ENCODE data around the gene RPL22L1.
"Not testable (repeated sequence)": the region's sequence is repeated elsewhere in the genome, so short reads cannot be mapped to it uniquely, and the experiment has no call there.

The RPL22L1 gene

GRCh38 chr3:170899455-170899854 is 29.5 kb upstream of the RPL22L1 start:
- DNase-seq (ENCODE audit: low spot score in 2 of 2) (no peak), ATAC-seq (replicated peaks; ENCODE audit: extremely low read depth, poor library complexity, severe bottlenecking) (no peak)
- H3K9me3 Mint-ChIP-seq = no peaks in the 10 kb centered on the region
- H3K36me3 Mint-ChIP-seq (ENCODE audit: insufficient read depth) = peaks cover 3% of the 10 kb centered on the region
- no peak overlapping the region for H3K27ac Mint-ChIP-seq (ENCODE audit: low read depth)
- no peaks in the 10 kb centered on the region for H3K27me3 Mint-ChIP-seq
- peaks cover 5% of the 10 kb centered on the region for H3K4me1 Mint-ChIP-seq
- H3K4me3 Mint-ChIP-seq = no peak overlapping the region

DNA sequence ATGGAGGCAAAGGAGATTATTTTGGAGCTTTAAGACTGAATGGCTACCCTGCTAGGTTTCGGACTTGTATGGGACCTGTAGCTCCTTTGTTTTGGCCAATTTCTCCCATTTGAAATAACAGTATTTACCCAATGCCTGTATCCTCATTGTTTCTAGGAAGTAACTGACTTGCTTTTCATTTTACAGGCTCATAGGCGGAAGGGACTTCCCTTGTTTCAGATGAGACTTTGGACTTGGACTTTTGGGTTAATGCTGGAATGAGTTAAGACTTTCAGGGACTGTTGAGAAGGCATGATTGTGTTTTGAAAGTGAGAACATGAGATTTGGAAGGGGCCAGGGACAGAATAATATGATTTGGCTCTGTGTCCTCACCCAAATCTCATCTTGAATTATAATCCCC is 28.0 kb upstream of the RPL22L1 start:
- DNase-seq (ENCODE audit: low spot score in 2 of 2) = no peak
- Mint-ChIP-seq H3K9me3 (no peaks in the 10 kb centered on the region), H3K4me3 (no peak overlapping the region), H3K4me1 (peaks cover 5% of the 10 kb centered on the region), H3K36me3 (ENCODE audit: insufficient read depth) (peaks cover 7% of the 10 kb centered on the region), H3K27me3 (no peaks in the 10 kb centered on the region), H3K27ac (ENCODE audit: low read depth) (no peak overlapping the region)
- ATAC-seq (replicated peaks; ENCODE audit: extremely low read depth, poor library complexity, severe bottlenecking) = no peak

DNA sequence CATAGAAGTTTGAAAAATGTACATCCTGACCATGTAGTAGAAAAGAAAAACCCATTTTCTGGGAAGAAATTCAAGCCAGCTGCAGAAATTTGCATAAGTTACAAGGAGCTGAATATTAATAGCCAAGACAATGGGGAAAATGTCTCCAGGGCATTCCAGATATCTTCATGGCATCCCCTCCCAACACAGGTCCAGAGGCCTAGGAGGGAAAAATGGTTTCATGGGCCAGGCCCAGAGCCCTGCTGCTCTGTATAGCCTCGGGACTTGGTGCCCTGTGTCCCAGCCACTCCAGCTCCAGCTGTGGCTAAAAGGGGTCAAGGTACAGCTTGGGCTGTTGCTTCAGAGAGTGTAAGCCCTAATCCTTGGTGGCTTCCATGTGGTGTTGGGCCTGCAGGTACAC is 27.2 kb upstream of the RPL22L1 start:
- H3K27me3 Mint-ChIP-seq; DNase-seq (ENCODE audit: low spot score in 2 of 2); H3K36me3 Mint-ChIP-seq (ENCODE audit: insufficient read depth); H3K4me3 Mint-ChIP-seq; H3K4me1 Mint-ChIP-seq; H3K9me3 Mint-ChIP-seq; H3K27ac Mint-ChIP-seq (ENCODE audit: low read depth); ATAC-seq (replicated peaks; ENCODE audit: extremely low read depth, poor library complexity, severe bottlenecking): not testable (repeated sequence)

DNA sequence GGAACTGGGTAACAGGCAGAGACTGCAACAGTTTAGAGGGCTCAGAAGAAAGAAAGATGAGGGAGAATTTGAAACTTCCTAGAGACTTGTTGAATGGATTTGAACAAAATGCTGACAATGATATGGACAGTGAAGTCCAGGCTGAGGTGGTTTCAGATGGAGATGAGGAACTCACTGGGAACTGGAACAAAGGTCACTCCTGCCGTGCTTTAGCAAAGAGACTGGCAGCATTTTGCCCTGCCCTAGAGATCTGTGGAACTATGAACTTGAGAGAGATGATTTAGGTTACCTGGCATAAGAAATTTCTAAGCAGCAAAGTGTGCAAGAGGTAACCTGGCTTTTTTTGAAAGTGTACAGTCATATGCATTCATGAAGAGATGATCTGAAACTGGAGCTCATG is 26.8 kb upstream of the RPL22L1 start:
- Mint-ChIP-seq H3K27ac (ENCODE audit: low read depth) (no peak overlapping the region), H3K9me3 (no peaks in the 10 kb centered on the region), H3K4me3 (no peak overlapping the region), H3K36me3 (ENCODE audit: insufficient read depth) (peaks cover 7% of the 10 kb centered on the region), H3K27me3 (no peaks in the 10 kb centered on the region), H3K4me1 (peaks cover 5% of the 10 kb centered on the region)
- ATAC-seq (replicated peaks; ENCODE audit: extremely low read depth, poor library complexity, severe bottlenecking) (no peak), DNase-seq (ENCODE audit: low spot score in 2 of 2) (no peak)

DNA sequence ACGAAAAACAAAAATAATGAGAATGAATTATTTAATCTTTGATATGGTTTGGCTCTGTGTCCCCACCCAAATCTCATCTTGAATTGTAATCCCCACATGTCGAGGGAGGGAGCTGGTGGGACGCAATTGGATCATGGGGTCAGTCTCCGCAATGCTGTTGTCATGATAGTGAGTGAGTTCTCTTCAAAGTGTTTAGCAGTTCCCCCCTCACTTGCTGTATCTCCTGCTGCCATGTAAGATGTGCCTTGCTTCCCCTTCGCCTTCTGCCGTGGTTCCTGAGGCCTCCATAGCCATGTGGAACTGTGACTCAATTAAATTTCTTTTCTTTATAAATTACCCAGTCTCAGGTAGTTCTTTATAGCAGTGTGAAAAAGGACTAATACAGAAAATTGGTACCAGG is 26.3 kb upstream of the RPL22L1 start:
- not testable (repeated sequence) for H3K27me3 Mint-ChIP-seq; H3K9me3 Mint-ChIP-seq; H3K36me3 Mint-ChIP-seq (ENCODE audit: insufficient read depth)

GRCh38 chr3:170893895-170894294 is 23.9 kb upstream of the RPL22L1 start:
- ATAC-seq (replicated peaks; ENCODE audit: extremely low read depth, poor library complexity, severe bottlenecking) = no peak
- Mint-ChIP-seq H3K27me3 (no peaks in the 10 kb centered on the region), H3K9me3 (no peaks in the 10 kb centered on the region), H3K36me3 (ENCODE audit: insufficient read depth) (peaks cover 9% of the 10 kb centered on the region), H3K27ac (ENCODE audit: low read depth) (no peak overlapping the region), H3K4me3 (no peak overlapping the region), H3K4me1 (no peaks in the 10 kb centered on the region)
- no peak for DNase-seq (ENCODE audit: low spot score in 2 of 2)

More for the DNA sequence above, 26.3 kb upstream of the RPL22L1 start:
- not testable (repeated sequence) for ATAC-seq (replicated peaks; ENCODE audit: extremely low read depth, poor library complexity, severe bottlenecking); H3K4me3 Mint-ChIP-seq; H3K27ac Mint-ChIP-seq (ENCODE audit: low read depth); DNase-seq (ENCODE audit: low spot score in 2 of 2); H3K4me1 Mint-ChIP-seq

GRCh38 chr3:170889630-170890029 is 19.6 kb upstream of the RPL22L1 start:
- Mint-ChIP-seq H3K27me3 (no peaks in the 10 kb centered on the region), H3K4me1 (no peaks in the 10 kb centered on the region), H3K4me3 (no peak overlapping the region), H3K27ac (ENCODE audit: low read depth) (no peak overlapping the region), H3K36me3 (ENCODE audit: insufficient read depth) (peaks cover 9% of the 10 kb centered on the region), H3K9me3 (no peaks in the 10 kb centered on the region)
- no peak for DNase-seq (ENCODE audit: low spot score in 2 of 2)
- ATAC-seq (replicated peaks; ENCODE audit: extremely low read depth, poor library complexity, severe bottlenecking) = no peak

GRCh38 chr3:170889132-170889531 is 19.1 kb upstream of the RPL22L1 start:
- ATAC-seq (replicated peaks; ENCODE audit: extremely low read depth, poor library complexity, severe bottlenecking) = no peak
- Mint-ChIP-seq H3K27ac (ENCODE audit: low read depth) (no peak overlapping the region), H3K4me1 (no peaks in the 10 kb centered on the region), H3K36me3 (ENCODE audit: insufficient read depth) (peaks cover 9% of the 10 kb centered on the region), H3K27me3 (no peaks in the 10 kb centered on the region), H3K9me3 (no peaks in the 10 kb centered on the region), H3K4me3 (no peak overlapping the region)
- DNase-seq (ENCODE audit: low spot score in 2 of 2) = no peak

DNA sequence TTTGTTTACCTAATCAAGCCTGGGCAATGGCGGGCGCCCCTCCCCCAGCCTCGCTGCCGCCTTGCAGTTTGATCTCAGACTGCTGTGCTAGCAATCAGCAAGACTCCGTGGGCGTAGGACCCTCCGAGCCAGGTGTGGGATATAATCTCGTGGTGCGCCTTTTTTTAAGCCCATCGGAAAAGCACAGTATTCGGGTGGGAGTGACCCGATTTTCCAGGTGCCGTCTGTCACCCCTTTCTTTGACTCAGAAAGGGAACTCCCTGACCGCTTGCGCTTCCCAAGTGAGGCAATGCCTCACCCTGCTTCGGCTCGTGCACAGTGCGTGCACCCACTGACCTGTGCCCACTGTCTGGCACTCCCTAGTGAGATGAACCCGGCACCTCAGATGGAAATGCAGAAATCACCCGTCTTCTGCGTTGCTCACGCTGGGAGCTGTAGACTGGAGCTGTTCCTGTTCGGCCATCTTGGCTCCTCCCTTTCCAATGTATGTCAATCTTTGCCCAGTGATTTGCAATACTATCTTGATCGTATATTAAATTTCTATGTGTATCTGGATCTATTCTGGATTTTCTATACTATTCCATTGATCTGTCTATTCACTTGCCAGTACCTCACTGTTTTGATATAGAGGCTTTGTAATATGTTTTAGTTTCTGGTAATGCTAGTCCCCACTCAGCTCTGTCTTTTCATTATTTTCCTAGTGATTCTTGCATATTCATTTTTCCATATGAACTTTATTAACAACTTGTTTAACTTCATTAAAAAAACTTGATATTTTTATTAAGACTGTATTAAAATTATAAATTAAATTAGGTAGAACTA is 14.3 kb upstream of the RPL22L1 start:
- H3K36me3 Mint-ChIP-seq (ENCODE audit: insufficient read depth); H3K27ac Mint-ChIP-seq (ENCODE audit: low read depth); H3K27me3 Mint-ChIP-seq; H3K9me3 Mint-ChIP-seq; DNase-seq (ENCODE audit: low spot score in 2 of 2); H3K4me3 Mint-ChIP-seq; ATAC-seq (replicated peaks; ENCODE audit: extremely low read depth, poor library complexity, severe bottlenecking); H3K4me1 Mint-ChIP-seq: not testable (repeated sequence)

- H3K4me3 Mint-ChIP-seq; H3K27ac Mint-ChIP-seq (ENCODE audit: low read depth); H3K36me3 Mint-ChIP-seq (ENCODE audit: insufficient read depth); DNase-seq (ENCODE audit: low spot score in 2 of 2); H3K4me1 Mint-ChIP-seq; H3K27me3 Mint-ChIP-seq; ATAC-seq (replicated peaks; ENCODE audit: extremely low read depth, poor library complexity, severe bottlenecking); H3K9me3 Mint-ChIP-seq: not testable (repeated sequence)
Observed at GRCh38 chr3:170878688-170879087, 8.7 kb upstream of the RPL22L1 start.

GRCh38 chr3:170877311-170877710 is 7.3 kb upstream of the RPL22L1 start:
- H3K4me3 Mint-ChIP-seq; DNase-seq (ENCODE audit: low spot score in 2 of 2); ATAC-seq (replicated peaks; ENCODE audit: extremely low read depth, poor library complexity, severe bottlenecking); H3K36me3 Mint-ChIP-seq (ENCODE audit: insufficient read depth); H3K9me3 Mint-ChIP-seq; H3K27ac Mint-ChIP-seq (ENCODE audit: low read depth); H3K4me1 Mint-ChIP-seq; H3K27me3 Mint-ChIP-seq: not testable (repeated sequence)

DNA sequence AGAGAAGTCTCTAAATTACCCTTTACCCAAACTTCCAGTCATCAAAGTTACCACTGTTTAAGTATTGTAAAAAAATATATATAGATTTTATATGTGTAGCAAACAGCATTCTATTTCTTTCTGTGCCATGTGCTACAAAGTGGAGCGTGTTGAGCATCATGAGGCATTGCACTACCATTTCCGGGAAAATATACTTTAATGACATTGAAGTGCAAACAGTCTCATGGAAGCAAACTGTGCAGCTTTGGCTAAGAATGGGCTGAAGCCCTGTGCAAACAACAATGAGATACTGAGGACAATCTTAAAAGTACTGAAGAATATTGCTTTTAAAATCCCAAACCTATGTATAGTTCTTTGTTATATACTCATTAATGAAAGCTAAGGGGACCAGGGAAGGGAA is 6.5 kb upstream of the RPL22L1 start:
- Mint-ChIP-seq H3K27me3 (no peaks in the 10 kb centered on the region), H3K9me3 (no peaks in the 10 kb centered on the region), H3K27ac (ENCODE audit: low read depth) (no peak overlapping the region), H3K4me1 (no peaks in the 10 kb centered on the region), H3K4me3 (no peak overlapping the region), H3K36me3 (ENCODE audit: insufficient read depth) (peaks cover 2% of the 10 kb centered on the region)
- DNase-seq (ENCODE audit: low spot score in 2 of 2) = no peak
- ATAC-seq (replicated peaks; ENCODE audit: extremely low read depth, poor library complexity, severe bottlenecking) = no peak

DNA sequence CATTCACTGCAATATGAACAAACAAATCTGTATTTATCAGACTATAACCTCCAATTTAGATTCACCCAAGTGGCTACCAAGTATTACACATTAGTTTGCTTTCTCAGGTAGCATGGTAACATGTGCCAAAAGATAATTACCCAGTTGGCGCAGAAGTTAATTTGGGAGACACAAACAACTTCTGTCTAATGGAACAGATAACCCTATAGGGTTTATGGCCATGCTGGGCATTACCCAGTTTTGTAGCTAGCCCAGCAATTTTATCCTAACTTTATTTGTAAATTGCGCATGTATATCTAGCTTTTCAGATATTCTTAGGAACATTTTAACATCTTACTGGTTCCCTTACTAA is 780 bp downstream of the RPL22L1 start:
- H3K9me3 Mint-ChIP-seq = no peaks in the 10 kb centered on the region
- H3K36me3 Mint-ChIP-seq (ENCODE audit: insufficient read depth) = peaks cover 37% of the 10 kb centered on the region
- ATAC-seq (replicated peaks; ENCODE audit: extremely low read depth, poor library complexity, severe bottlenecking) (no peak), DNase-seq (ENCODE audit: low spot score in 2 of 2) (no peak)
- H3K27ac Mint-ChIP-seq (ENCODE audit: low read depth) = peak overlapping the region; percentile 98
- H3K4me3 Mint-ChIP-seq = peak overlapping the region; percentile 95
- H3K27me3 Mint-ChIP-seq = no peaks in the 10 kb centered on the region
- H3K4me1 Mint-ChIP-seq = peaks cover 31% of the 10 kb centered on the region

Measured in central memory CD8-positive, alpha-beta T cell (primary cell).